ENCODE results near the gene PRDM15. TPM values are rescaled to one million over a fixed set of nuclear protein-coding genes. Genes with fewer than 3 reads are reported as not detected.

PRDM15 gene
- polyA plus RNA-seq, 1 donor (not counting 4 experiments of a cell fraction or from before 2014, with no cell fraction given) = 5.2 TPM

- TF ChIP-seq CTCF (optimal IDR thresholded peaks at IDR 0.05 in 1 of 3, IDR thresholded peaks at IDR 0.05 in 1 of 3, conservative IDR thresholded peaks at IDR 0.05 in 1 of 3; ENCODE audit: extremely low read depth in 1 of 3, insufficient read depth in 2 of 3, low read length in 3 of 3) (no peak), EZH2 (IDR thresholded peaks at IDR 0.05; ENCODE audit: low read length) (no peak)
- no peaks in the 10 kb centered on the region for H4K20me1 ChIP-seq (ENCODE audit: control insufficient read depth, extremely low read depth, insufficient read depth, low read length)
- H3K4me1 ChIP-seq (ENCODE audit: control insufficient read depth, extremely low read depth, insufficient read depth, low read length) = no peaks in the 10 kb centered on the region
- peaks cover 6 to 9% of the 10 kb centered on the region in 2 experiments for H3K36me3 ChIP-seq (ENCODE audit: control insufficient read depth in 2 of 2, extremely low read depth in 1 of 2, insufficient read depth in 2 of 2, low read length in 2 of 2)
- H3K79me2 ChIP-seq (ENCODE audit: control insufficient read depth, insufficient read depth, low read length) = no peaks in the 10 kb centered on the region
- dilution Hi-C loops (cut with MboI; ENCODE audit: extremely low pct_ligation_motif_present, low sequenced_read_pairs) = no loop called here
- no peaks in the 10 kb centered on the region for H3K9me1 ChIP-seq (ENCODE audit: control insufficient read depth, extremely low read depth, insufficient read depth, low read length)
- FAIRE-seq = no peak
- H2AFZ ChIP-seq (ENCODE audit: control insufficient read depth, low read length) = no peak overlapping the region
- H3K27ac ChIP-seq (ENCODE audit: control insufficient read depth, insufficient read depth, low read length) = no peak overlapping the region
- DNase-seq (ENCODE audit: low read depth, low spot score) = no peak
- no peaks in the 10 kb centered on the region for H3K9me3 ChIP-seq (ENCODE audit: control insufficient read depth, low read depth, low read length)
- no peak overlapping the region for H3K9ac ChIP-seq (ENCODE audit: control insufficient read depth, extremely low read depth, insufficient read depth, low read length)
- H3K27me3 ChIP-seq (ENCODE audit: control insufficient read depth, extremely low read depth, insufficient read depth, low read length) = no peaks in the 10 kb centered on the region
- no peak overlapping the region for H3K4me3 ChIP-seq (ENCODE audit: control insufficient read depth in 2 of 3, extremely low read depth in 1 of 3, insufficient read depth in 2 of 3, low read depth in 1 of 3, low read length in 3 of 3)
- no peak overlapping the region for H3K4me2 ChIP-seq (ENCODE audit: control insufficient read depth, extremely low read depth, insufficient read depth, low read depth, low read length)
Measured at GRCh38 chr21:41886328-41886727, 7.2 kb upstream of the PRDM15 start.

DNA sequence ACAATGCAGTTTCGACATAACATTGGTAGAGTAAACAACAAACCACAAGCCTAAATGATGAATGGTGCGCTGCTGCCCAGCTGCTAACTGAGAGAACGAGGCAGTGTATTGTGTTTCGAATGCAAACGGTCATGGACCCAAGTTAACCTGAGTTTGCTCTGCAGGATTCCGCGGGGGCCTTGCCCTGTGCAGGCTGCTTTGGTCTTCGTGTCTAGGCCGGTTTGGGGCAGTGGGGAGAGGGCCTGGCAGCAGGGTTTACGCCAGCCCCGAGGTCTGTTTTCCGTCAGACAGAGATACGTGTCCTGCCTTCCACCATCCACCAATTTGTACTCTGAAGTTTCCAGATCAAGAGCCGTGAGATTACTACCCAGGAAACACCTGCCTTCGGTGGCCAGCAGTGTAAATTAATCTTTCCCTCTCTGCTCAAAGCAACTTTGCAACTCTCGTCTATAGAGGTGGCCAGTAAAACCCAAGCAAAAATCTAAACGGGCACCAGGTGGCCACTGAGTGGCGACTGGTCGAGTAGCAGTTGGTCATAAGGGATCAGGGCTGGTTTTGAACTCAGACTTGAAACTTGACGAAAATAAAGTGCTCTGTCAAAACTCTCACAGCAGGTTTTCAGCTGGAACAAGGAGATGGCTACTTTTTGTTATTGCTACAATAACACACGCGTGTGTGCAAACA lies 6.3 kb upstream of the PRDM15 start:
- no peak for FAIRE-seq
- Histone ChIP-seq H3K4me3 (ENCODE audit: control insufficient read depth in 2 of 3, extremely low read depth in 1 of 3, insufficient read depth in 2 of 3, low read depth in 1 of 3, low read length in 3 of 3) (no peak overlapping the region), H3K36me3 (ENCODE audit: control insufficient read depth in 2 of 2, extremely low read depth in 1 of 2, insufficient read depth in 2 of 2, low read length in 2 of 2) (peaks cover 6 to 9% of the 10 kb centered on the region in 2 experiments), H3K9me3 (ENCODE audit: control insufficient read depth, low read depth, low read length) (no peaks in the 10 kb centered on the region), H3K4me2 (ENCODE audit: control insufficient read depth, extremely low read depth, insufficient read depth, low read depth, low read length) (no peak overlapping the region), H3K9ac (ENCODE audit: control insufficient read depth, extremely low read depth, insufficient read depth, low read length) (no peak overlapping the region), H4K20me1 (ENCODE audit: control insufficient read depth, extremely low read depth, insufficient read depth, low read length) (no peaks in the 10 kb centered on the region), H3K9me1 (ENCODE audit: control insufficient read depth, extremely low read depth, insufficient read depth, low read length) (no peaks in the 10 kb centered on the region), H3K27ac (ENCODE audit: control insufficient read depth, insufficient read depth, low read length) (no peak overlapping the region), H3K79me2 (ENCODE audit: control insufficient read depth, insufficient read depth, low read length) (no peaks in the 10 kb centered on the region), H3K27me3 (ENCODE audit: control insufficient read depth, extremely low read depth, insufficient read depth, low read length) (no peaks in the 10 kb centered on the region), H3K4me1 (ENCODE audit: control insufficient read depth, extremely low read depth, insufficient read depth, low read length) (no peaks in the 10 kb centered on the region), H2AFZ (ENCODE audit: control insufficient read depth, low read length) (no peak overlapping the region)
- TF ChIP-seq EZH2 (IDR thresholded peaks at IDR 0.05; ENCODE audit: low read length) (no peak), CTCF (optimal IDR thresholded peaks at IDR 0.05 in 1 of 3, IDR thresholded peaks at IDR 0.05 in 1 of 3, conservative IDR thresholded peaks at IDR 0.05 in 1 of 3; ENCODE audit: extremely low read depth in 1 of 3, insufficient read depth in 2 of 3, low read length in 3 of 3) (no peak)
- dilution Hi-C loops (cut with MboI; ENCODE audit: extremely low pct_ligation_motif_present, low sequenced_read_pairs) = no loop called here
- DNase-seq (ENCODE audit: low read depth, low spot score) = no peak
